SH-SY5Y (cell line): ENCODE measurements around the gene RAB15.

Experiments
- GATA2 ChIP-seq: IDR thresholded peaks from 2 replicates; pipeline ENCODE4 v1.6.1; 2011; ENCODE audit warnings: mild to moderate bottlenecking, low read depth, low read length
- GATA3 ChIP-seq: IDR thresholded peaks from 2 replicates; pipeline ENCODE4 v1.6.1; 2011; ENCODE audit warnings: low read depth, mild to moderate bottlenecking, low read length, moderate library complexity

DNA sequence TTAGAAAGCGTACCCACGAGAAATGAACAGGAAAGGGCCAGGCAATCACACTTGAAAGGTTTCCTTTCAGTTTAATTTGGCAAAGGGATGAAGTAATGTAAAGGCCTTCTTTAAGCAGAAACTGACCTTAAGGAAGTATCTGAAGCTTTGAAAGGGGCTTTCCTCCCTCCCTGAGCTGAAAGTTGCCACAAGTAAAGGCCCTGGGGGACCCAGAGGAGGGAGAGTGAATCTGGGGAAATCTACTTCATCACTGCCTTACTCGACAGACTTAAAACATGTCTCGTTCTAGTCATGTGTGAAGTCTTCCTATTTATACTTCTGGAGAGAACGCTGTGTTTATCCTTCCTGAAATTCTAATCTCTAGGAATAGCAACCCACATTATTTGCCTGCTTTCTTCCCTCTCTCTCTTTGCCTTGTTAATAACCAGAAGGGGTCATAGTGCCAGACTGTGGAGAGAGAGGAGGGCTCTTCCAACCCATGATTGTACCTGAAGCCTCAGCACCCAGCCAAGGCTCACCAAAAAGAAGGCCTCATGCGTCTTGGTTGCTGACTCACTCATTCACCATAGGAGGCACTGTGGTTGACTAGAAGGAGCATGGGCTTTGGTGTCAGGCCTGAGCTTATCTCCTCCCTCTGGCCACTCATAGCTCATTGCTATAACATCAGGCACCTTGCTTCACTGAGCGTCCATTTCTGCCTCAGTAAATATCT lies 19.4 kb downstream of the RAB15 start:
- no peak for TF ChIP-seq GATA2
- TF ChIP-seq GATA3 = no peak
